ENCODE data around the gene LTB4R2. TPM values are rescaled to one million over a fixed set of nuclear protein-coding genes. Genes with fewer than 3 reads are reported as not detected.

Gene LTB4R2
- total RNA-seq, 4 donors from 2014 or later, result 2.0 to 11.9 (median 6.4) TPM

DNA sequence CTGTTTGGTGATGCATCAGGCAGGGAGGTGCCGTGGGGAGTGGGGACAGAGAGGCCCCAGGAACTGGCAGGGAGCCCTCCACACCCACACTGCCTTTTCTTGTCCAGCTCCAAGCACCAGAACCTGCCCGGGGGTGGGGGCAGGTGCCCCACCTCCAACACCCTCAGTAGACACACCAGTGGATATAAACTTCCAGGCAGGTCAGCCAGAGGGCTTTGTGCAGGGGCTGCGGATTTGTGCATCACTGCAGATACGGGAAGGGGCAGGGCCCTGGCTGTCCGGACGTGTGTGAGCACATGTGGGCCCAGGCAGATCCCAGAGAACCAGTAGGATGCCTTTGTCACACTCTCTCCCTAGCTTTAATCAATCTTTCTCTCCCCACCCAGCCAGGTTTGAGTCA lies 45.6 kb upstream of the LTB4R2 start:
- TF ChIP-seq, protein P1, sequence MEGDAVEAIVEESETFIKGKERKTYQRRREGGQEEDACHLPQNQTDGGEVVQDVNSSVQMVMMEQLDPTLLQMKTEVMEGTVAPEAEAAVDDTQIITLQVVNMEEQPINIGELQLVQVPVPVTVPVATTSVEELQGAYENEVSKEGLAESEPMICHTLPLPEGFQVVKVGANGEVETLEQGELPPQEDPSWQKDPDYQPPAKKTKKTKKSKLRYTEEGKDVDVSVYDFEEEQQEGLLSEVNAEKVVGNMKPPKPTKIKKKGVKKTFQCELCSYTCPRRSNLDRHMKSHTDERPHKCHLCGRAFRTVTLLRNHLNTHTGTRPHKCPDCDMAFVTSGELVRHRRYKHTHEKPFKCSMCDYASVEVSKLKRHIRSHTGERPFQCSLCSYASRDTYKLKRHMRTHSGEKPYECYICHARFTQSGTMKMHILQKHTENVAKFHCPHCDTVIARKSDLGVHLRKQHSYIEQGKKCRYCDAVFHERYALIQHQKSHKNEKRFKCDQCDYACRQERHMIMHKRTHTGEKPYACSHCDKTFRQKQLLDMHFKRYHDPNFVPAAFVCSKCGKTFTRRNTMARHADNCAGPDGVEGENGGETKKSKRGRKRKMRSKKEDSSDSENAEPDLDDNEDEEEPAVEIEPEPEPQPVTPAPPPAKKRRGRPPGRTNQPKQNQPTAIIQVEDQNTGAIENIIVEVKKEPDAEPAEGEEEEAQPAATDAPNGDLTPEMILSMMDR (IDR thresholded peaks at IDR 0.05; ENCODE audit: low read depth), result no peak

DNA sequence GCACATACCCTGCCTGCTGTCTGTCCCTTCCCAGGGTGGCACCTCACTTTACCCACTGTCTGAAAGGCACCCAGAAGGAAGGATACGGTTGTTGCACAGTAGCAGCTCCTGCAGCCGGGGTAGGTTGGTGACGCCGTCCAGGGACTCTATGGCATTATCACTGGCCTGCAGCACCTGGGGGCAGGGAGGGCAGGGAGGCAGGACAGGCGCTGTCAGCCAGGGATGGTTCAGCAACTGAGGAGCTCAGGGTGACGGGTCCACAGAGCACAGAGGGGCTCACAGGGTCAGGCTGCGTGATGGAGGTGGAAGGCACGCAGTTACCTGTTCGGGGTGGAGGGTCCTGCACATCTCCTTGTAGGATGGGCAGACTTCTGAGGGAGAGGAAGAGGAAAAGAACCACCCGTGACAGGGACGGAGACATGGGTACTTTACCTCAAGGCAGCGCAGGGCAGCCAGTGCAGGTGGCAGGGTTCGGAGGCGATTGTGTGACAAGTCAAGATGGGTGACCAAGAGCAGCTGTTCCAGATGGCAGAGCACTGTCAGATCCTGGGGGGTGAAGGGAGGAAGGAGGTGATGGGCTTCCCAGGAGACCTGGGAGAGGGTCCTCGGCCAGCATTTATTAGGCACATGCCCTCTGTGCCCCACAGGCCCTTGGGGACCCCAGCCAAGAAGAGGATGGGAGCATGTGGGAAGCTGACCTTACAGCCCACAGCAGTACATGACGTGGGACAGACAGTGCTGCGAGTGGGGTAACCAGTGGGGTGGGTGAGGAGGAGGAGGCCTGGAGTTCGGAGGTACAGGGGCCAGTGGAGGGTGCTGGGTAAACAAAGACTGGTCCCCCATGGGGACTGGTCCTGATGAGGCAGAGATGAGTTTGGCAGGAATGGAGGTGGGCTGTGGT lies 43.3 kb upstream of the LTB4R2 start:
- TF ChIP-seq, protein P1 (IDR thresholded peaks at IDR 0.05; ENCODE audit: low read depth), result no peak

DNA sequence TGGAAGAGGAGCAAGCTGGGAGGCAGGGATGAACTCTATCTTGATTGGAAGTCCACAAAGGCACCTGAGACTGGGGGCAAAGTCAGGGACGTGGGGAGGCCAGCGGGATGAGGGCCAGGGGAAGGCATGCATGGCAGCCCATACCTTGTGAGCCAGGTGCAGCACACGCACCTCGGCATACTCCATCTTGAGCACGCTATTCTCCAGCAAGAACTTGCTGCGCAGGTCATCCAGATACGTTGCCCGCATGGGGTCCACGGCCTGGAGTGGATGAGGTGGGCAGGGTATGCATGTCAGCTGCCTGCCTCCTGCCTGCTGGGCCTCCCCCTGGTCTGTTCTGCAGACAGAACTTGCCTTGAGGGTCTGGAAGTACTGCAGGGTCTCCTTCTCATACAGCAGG lies 42.4 kb upstream of the LTB4R2 start:
- TF ChIP-seq, protein P1 (IDR thresholded peaks at IDR 0.05; ENCODE audit: low read depth), result no peak

DNA sequence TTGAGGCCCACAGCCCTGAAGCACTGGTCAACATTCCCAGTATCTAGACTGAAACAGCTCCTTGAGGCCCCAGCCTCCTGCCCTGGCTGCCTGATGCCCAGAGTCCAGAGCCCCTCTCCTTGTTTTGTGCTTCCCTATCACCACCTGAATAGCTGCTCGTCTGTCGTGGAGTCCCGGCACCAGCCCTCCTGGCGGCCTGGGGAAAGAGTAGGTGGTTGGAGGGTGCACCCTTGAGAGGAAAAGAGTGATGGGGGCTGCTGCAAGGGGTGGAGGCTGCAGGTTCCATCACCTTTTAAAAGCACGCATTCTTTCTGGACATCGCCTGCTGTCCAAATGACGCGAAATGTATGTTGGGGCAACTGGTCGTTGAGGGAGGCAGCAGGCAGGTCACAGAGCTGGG lies 41.7 kb upstream of the LTB4R2 start:
- TF ChIP-seq, protein P1 (IDR thresholded peaks at IDR 0.05; ENCODE audit: low read depth), result no peak

DNA sequence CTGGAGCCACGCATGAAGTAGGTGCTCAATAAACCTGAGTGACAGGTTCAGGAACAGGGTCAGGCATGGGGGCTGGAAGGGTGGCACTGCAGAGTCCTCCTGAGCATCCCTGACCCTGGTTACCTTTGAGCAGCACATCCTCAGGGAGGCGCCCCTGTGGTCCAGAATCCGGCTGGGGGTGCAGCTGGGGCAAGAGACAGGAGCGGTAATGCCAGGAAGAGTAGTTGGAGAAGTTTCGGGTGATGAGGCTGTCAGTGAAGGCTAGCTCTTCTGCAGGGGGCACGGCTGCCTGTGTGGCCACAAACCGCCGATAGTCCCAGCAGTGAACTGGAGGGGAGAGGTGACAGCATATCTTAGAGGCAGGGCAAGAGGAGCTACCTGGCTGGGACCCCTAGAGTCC lies 40.6 kb upstream of the LTB4R2 start:
- TF ChIP-seq, protein P1 (IDR thresholded peaks at IDR 0.05; ENCODE audit: low read depth), result no peak

DNA sequence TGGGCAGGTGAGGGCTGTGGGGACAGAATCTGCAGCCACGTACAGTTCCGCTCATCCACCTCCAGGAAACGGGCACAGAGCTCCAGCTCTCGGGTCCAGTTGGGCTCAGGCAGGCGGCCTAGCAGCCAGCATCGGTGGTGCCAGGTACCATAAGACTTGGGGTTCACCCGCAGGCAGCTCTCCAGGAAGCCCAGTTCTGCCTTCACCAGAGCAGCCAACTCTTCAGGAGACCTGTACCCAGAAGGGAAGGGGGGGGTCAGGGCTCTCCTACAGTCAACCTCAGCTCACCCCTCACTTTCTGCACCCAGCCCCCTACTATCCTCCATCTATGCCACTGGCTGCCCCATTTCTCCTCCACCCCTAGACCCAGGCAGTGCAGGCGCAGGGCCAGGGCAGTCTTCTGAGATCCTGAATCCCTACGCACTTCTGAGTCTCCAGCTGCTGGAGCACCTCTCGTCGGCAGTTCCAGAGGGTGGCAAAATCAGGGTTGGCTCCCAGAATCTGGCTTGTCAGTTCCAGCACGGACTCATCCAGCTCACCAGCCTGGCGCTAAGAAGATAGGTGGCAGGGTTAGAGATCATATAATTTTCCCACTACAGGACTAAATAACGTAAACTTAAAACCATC lies 39.9 kb upstream of the LTB4R2 start:
- TF ChIP-seq, protein P1 (IDR thresholded peaks at IDR 0.05; ENCODE audit: low read depth), result no peak

DNA sequence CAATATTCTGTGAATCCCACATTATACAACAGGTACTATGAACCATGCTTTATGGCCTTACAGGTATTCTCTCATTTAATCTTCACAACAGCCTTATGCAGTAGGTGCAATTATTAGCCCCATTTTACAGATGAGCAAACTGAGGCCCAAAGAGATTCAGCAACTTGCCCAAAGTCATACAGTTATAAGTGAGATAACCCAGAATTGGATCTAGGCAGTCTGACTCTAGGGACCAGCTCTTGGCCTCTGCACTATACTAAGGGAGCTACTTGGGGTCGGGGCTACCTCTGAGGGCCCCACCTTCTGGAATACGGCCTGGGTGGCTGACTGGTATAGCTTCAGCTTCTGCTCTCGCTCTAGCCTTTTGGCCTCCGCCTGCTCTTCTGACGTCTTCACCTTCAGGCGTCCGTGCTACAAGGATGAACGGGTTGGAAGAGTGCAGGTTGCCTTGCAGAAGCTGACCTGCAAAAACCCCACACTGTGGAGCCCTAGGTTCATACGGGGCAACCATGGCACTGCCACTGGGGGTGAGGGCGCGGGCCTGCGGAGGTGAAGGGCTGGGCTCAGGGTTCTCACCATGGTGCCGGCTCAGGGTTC lies 39.3 kb upstream of the LTB4R2 start:
- TF ChIP-seq, protein P1 (IDR thresholded peaks at IDR 0.05; ENCODE audit: low read depth), result no peak
